Body of pancreas (tissue), 4 donors: ENCODE measurements around the gene EPHA8.

Experiments used
- CTCF ChIP-seq, 7 experiments: fragments of 450-650 bp in 4 of 7; fragments of 200-600 bp in 3 of 7; sonication (generic) in 3 of 7; IDR thresholded peaks; one replicate each; pipeline ENCODE4 v1.5.1; 2016 to 2019; ENCODE audit warnings: antibody characterized with exemption in 7 of 7
- POLR2A ChIP-seq, 3 donors: fragments of 450-650 bp; IDR thresholded peaks; one replicate each; pipeline ENCODE4 v1.6.1; 2016; ENCODE audit warnings: antibody characterized with exemption in 3 of 3, mild to moderate bottlenecking in 2 of 3

- TF ChIP-seq CTCF (IDR thresholded peaks at IDR 0.05) (no peak), POLR2A (IDR thresholded peaks at IDR 0.05) (no peak)
Observed at GRCh38 chr1:22584001-22584562, 20.8 kb downstream of the EPHA8 start.
